Measurements from ENCODE around the gene INPP5D. TPM values are rescaled to one million over a fixed set of nuclear protein-coding genes. Genes with fewer than 3 reads are reported as not detected.

INPP5D gene
- total RNA-seq, 2 experiments from 2014 or later, result 79.5 to 92.6 TPM

DNA sequence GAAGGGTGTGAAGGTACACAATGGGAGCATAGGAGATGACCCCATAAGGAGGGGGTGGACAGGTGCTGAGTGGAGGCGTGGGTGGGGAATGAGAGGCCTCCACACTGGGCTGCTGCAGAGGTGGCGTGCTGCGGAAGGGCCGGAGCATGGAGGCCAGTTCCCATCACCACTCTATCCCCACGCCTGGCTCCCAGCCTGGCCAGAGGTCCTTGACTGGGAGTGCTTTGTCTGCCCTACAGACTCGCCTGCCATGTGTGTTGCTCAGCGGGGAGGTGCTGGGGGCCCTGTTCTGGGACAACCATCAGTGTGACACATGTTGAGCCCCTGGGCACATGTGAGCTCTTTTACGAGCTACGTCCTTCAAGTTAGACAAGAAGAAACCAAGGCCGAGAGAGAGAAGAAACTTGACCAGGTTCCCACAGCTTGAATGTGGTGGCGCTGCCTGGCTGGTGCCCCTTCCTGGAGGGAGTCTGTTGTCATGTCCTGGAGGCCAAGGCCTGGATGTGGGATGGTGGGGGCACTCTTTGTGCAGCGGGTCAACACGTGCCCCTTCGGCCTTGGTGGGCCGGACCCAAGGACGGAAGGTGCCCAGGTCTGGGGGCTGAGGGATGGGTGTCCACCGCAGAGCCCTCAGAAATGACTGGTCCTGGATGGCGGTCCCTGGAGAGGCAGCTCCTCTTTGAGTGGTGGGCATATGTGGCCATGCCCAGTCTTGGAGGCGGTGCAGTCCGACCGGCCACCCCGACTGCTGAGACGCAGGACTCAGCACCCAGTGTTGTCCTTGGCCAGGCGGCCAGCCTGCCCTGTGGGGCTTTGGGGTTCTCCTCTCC lies 1.2 kb upstream of the INPP5D start:
- Histone ChIP-seq H3K4me1 (ENCODE audit: insufficient read depth, low read length, poor library complexity, severe bottlenecking) (peaks cover 33% of the 10 kb centered on the region), H3K36me3 (ENCODE audit: insufficient read depth, low read length) (peaks cover 14% of the 10 kb centered on the region), H3K27ac (ENCODE audit: low read depth, low read length, poor library complexity, severe bottlenecking) (no peak overlapping the region), H3K79me2 (ENCODE audit: insufficient read depth, low read depth, low read length) (peaks cover 34% of the 10 kb centered on the region), H3K4me3 (ENCODE audit: low read depth, low read length, poor library complexity, severe bottlenecking) (no peak overlapping the region), H2AFZ (ENCODE audit: low read length) (no peak overlapping the region), H3K9me3 (ENCODE audit: low read length) (no peaks in the 10 kb centered on the region), H3K4me2 (ENCODE audit: low read length) (peak overlapping the region; percentile 98), H3K9me2 (ENCODE audit: insufficient read depth, low read length) (no peaks in the 10 kb centered on the region), H4K20me1 (ENCODE audit: insufficient read depth, low read length) (peaks cover 19% of the 10 kb centered on the region)
- ChIA-PET CTCF (ENCODE audit: unreplicated experiment) (interaction anchor here (1.6 kb wide), 1 partner anchor 10 kb away, joined by 4 read pairs; no protein-coding TSS in a partner anchor), POLR2A (interaction anchor here (0.6 to 3.4 kb wide), 5 partner anchors 7 to 284 kb away, joined by 3 to 40 read pairs (median 15); no protein-coding TSS in a partner anchor)
- no peak for DNase-seq (ENCODE audit: low spot score)
- intact Hi-C loops (cut with micrococcal nuclease; ENCODE audit: unreplicated experiment), result loop anchor here (10.0 kb wide), 1 partner anchor 294 kb away; no protein-coding TSS in a partner anchor
- TF ChIP-seq, protein P1, sequence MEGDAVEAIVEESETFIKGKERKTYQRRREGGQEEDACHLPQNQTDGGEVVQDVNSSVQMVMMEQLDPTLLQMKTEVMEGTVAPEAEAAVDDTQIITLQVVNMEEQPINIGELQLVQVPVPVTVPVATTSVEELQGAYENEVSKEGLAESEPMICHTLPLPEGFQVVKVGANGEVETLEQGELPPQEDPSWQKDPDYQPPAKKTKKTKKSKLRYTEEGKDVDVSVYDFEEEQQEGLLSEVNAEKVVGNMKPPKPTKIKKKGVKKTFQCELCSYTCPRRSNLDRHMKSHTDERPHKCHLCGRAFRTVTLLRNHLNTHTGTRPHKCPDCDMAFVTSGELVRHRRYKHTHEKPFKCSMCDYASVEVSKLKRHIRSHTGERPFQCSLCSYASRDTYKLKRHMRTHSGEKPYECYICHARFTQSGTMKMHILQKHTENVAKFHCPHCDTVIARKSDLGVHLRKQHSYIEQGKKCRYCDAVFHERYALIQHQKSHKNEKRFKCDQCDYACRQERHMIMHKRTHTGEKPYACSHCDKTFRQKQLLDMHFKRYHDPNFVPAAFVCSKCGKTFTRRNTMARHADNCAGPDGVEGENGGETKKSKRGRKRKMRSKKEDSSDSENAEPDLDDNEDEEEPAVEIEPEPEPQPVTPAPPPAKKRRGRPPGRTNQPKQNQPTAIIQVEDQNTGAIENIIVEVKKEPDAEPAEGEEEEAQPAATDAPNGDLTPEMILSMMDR (conservative IDR thresholded peaks at IDR 0.05; ENCODE audit: low read length), result no peak
- no peak for TF ChIP-seq EZH2phosphoT487 (IDR thresholded peaks at IDR 0.05; ENCODE audit: borderline replicate concordance, low read depth, low read length)
- BruUV-seq (replicated peaks), result no TSS peak

GRCh38 chr2:233059547-233059796 lies 670 bp upstream of the INPP5D start:
- BruUV-seq (replicated peaks), result no TSS peak
- H3K27ac ChIP-seq (ENCODE audit: low read depth, low read length, poor library complexity, severe bottlenecking), result peak overlapping the region; percentile 87
- POLR2A ChIA-PET, result interaction anchor here (0.6 to 3.4 kb wide), 11 partner anchors 8 to 1281 kb away, joined by 3 to 40 read pairs (median 6); no protein-coding TSS in a partner anchor

More at GRCh38 chr2:233059547-233059796, 670 bp upstream of the INPP5D start:
- CTCF ChIA-PET (ENCODE audit: unreplicated experiment), result interaction anchor here (0.6 to 1.6 kb wide), 2 partner anchors 10 to 192 kb away, joined by 3 to 4 read pairs; partner anchors contain the start of gene ATG16L1
- H3K4me1 ChIP-seq (ENCODE audit: insufficient read depth, low read length, poor library complexity, severe bottlenecking), result peaks cover 38% of the 10 kb centered on the region
- H3K79me2 ChIP-seq (ENCODE audit: insufficient read depth, low read depth, low read length), result peaks cover 39% of the 10 kb centered on the region
- peak overlapping the region; percentile 81 for H3K4me3 ChIP-seq (ENCODE audit: low read depth, low read length, poor library complexity, severe bottlenecking)
- peaks cover 20% of the 10 kb centered on the region for H3K36me3 ChIP-seq (ENCODE audit: insufficient read depth, low read length)
- intact Hi-C loops (cut with micrococcal nuclease; ENCODE audit: unreplicated experiment), result loop anchor here (10.0 kb wide), 1 partner anchor 295 kb away; no protein-coding TSS in a partner anchor
- peak; percentile 59 for DNase-seq (ENCODE audit: low spot score)
- peaks cover 24% of the 10 kb centered on the region for H4K20me1 ChIP-seq (ENCODE audit: insufficient read depth, low read length)
- peak overlapping the region; percentile 98 for H3K4me2 ChIP-seq (ENCODE audit: low read length)
- TF ChIP-seq, protein P1 (conservative IDR thresholded peaks at IDR 0.05; ENCODE audit: low read length), result peak; percentile 43; the same call in 1 of the 2 replicates
- TF ChIP-seq EZH2phosphoT487 (IDR thresholded peaks at IDR 0.05; ENCODE audit: borderline replicate concordance, low read depth, low read length), result no peak
- no peaks in the 10 kb centered on the region for H3K9me3 ChIP-seq (ENCODE audit: low read length)
- H3K9me2 ChIP-seq (ENCODE audit: insufficient read depth, low read length), result no peaks in the 10 kb centered on the region
- H2AFZ ChIP-seq (ENCODE audit: low read length), result peak overlapping the region; percentile 84; the same call in 1 of the 2 replicates

Data from OCI-LY7 (cell line).